NCI-H524 treated with DMSO at 0.1 percent for 48 hours (cell line): ENCODE results near the gene IGFN1.
"Not testable (repeated sequence)": the region's sequence is repeated elsewhere in the genome, so short reads cannot be mapped to it uniquely, and the experiment has no call there.

ENCODE experiments used
- DNase-seq: peaks from one replicate; lab custom pipeline; 2025; lab: John Stamatoyannopoulos, UW

Gene IGFN1

GRCh38 chr1:201217851-201218250 lies 27.2 kb downstream of the IGFN1 start:
- no peak for DNase-seq

GRCh38 chr1:201218409-201218808 lies 27.8 kb downstream of the IGFN1 start:
- DNase-seq = no peak

GRCh38 chr1:201219481-201220387 lies 29.1 kb downstream of the IGFN1 start:
- DNase-seq = no peak

GRCh38 chr1:201220388-201220715 lies 29.7 kb downstream of the IGFN1 start:
- no peak for DNase-seq

GRCh38 chr1:201221201-201221846 lies 30.7 kb downstream of the IGFN1 start:
- DNase-seq = no peak

GRCh38 chr1:201222125-201222524 lies 31.5 kb downstream of the IGFN1 start:
- no peak for DNase-seq

- no peak for DNase-seq
Measured at GRCh38 chr1:201223852-201224665, 33.4 kb downstream of the IGFN1 start.

- DNase-seq = no peak
Measured at GRCh38 chr1:201224666-201225370, 34.2 kb downstream of the IGFN1 start.

GRCh38 chr1:201226178-201226514 lies 35.5 kb downstream of the IGFN1 start:
- DNase-seq = no peak

- no peak for DNase-seq
Measured at GRCh38 chr1:201226859-201227488, 36.4 kb downstream of the IGFN1 start.

GRCh38 chr1:201228011-201228983 lies 37.7 kb downstream of the IGFN1 start:
- DNase-seq = no peak

- DNase-seq = no peak
Measured at GRCh38 chr1:201229095-201229494, 38.5 kb downstream of the IGFN1 start.

GRCh38 chr1:201229771-201230635 lies 39.4 kb downstream of the IGFN1 start:
- DNase-seq = no peak

- DNase-seq = no peak
Measured at GRCh38 chr1:201230676-201231075, 40.1 kb downstream of the IGFN1 start.

GRCh38 chr1:201239646-201240045 lies 49.0 kb downstream of the IGFN1 start:
- not testable (repeated sequence) for DNase-seq

GRCh38 chr1:201240171-201240570 lies 49.5 kb downstream of the IGFN1 start:
- DNase-seq = no peak

GRCh38 chr1:201241736-201242135 lies 51.1 kb downstream of the IGFN1 start:
- no peak for DNase-seq

- DNase-seq = no peak
Measured at GRCh38 chr1:201245082-201245481, 54.5 kb downstream of the IGFN1 start.
